Activated CD4-positive, alpha-beta T cell treated with anti-CD3 and anti-CD28 coated beads, Interleukin-2, amount 10 ng/mL, durations not matched to agents 24 days and 14 days (primary cell): ENCODE results near the gene HDGFL3. TPM values are rescaled to one million over a fixed set of nuclear protein-coding genes. Genes with fewer than 3 reads are reported as not detected.
"Not testable (repeated sequence)": the region's sequence is repeated elsewhere in the genome, so short reads cannot be mapped to it uniquely, and the experiment has no call there.

Experiments used
- DNase-seq: peaks from one replicate; pipeline ENCODE4 v3.0.0; 2022
- H3K27ac Mint-ChIP-seq: one replicate; pipeline ENCODE4 v1.8.0; 2022; ENCODE audit warnings: mild to moderate bottlenecking, mixed read lengths
- H3K27me3 Mint-ChIP-seq: one replicate; pipeline ENCODE4 v1.8.0; 2022; ENCODE audit warnings: mixed read lengths
- H3K36me3 Mint-ChIP-seq: one replicate; pipeline ENCODE4 v1.8.0; 2022; ENCODE audit warnings: low read depth, mild to moderate bottlenecking, mixed read lengths
- H3K4me1 Mint-ChIP-seq: one replicate; pipeline ENCODE4 v1.8.0; 2021; ENCODE audit warnings: mixed read lengths
- H3K4me3 Mint-ChIP-seq: one replicate; pipeline ENCODE4 v1.8.0; 2022; ENCODE audit warnings: mild to moderate bottlenecking, moderate library complexity, mixed read lengths
- H3K9me3 Mint-ChIP-seq: one replicate; pipeline ENCODE4 v1.8.0; 2021; ENCODE audit warnings: mixed read lengths
- intact Hi-C: fragments of 100-400 bp; cut with micrococcal nuclease; formaldehyde crosslinking; loops from one replicate; pipeline ENCODE4 v1.15.1; 2023
- total RNA-seq: library from RNA; stranded (reverse); gene quantifications from 2 replicates; pipeline ENCODE4 v1.2.3, GENCODE V29; 2022

HDGFL3 gene
- total RNA-seq, 1 donor from 2014 or later = 34.6 TPM

GRCh38 chr15:83098079-83098478 lies 109.5 kb downstream of the HDGFL3 start:
- Mint-ChIP-seq H3K27me3 (peaks cover 53% of the 10 kb centered on the region), H3K4me3 (no peak overlapping the region)
- no peak for DNase-seq

DNA sequence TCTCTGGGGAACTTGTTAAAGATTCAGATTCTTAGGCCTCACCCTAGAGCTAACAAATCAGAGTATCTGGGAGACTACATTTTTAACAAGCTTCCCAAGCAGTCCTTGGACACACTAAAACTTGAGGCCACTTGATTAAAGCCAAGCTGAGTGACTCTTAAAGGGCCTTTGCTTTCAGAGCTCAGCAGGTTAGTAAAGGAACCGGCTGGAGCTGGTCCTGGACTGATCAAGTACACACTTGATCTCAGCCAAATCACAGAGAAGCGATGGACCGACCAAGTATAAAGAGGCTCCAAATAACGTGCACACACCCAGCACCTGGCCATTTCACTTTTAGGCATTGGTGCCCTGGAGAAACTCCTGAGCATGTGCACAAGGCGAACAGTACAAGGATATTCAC lies 113.0 kb downstream of the HDGFL3 start:
- intact Hi-C loops = no loop called here
- peaks cover 20% of the 10 kb centered on the region for H3K9me3 Mint-ChIP-seq
- peaks cover 31% of the 10 kb centered on the region for H3K27me3 Mint-ChIP-seq
- H3K27ac Mint-ChIP-seq = no peak overlapping the region
- no peaks in the 10 kb centered on the region for H3K36me3 Mint-ChIP-seq
- peaks cover 6% of the 10 kb centered on the region for H3K4me1 Mint-ChIP-seq
- H3K4me3 Mint-ChIP-seq = no peak overlapping the region
- DNase-seq = no peak

More at GRCh38 chr15:83098079-83098478, 109.5 kb downstream of the HDGFL3 start:
- H3K36me3 Mint-ChIP-seq = no peaks in the 10 kb centered on the region
- no peaks in the 10 kb centered on the region for H3K4me1 Mint-ChIP-seq
- no peak overlapping the region for H3K27ac Mint-ChIP-seq
- H3K9me3 Mint-ChIP-seq = peaks cover 23% of the 10 kb centered on the region
- intact Hi-C loops = no loop called here

DNA sequence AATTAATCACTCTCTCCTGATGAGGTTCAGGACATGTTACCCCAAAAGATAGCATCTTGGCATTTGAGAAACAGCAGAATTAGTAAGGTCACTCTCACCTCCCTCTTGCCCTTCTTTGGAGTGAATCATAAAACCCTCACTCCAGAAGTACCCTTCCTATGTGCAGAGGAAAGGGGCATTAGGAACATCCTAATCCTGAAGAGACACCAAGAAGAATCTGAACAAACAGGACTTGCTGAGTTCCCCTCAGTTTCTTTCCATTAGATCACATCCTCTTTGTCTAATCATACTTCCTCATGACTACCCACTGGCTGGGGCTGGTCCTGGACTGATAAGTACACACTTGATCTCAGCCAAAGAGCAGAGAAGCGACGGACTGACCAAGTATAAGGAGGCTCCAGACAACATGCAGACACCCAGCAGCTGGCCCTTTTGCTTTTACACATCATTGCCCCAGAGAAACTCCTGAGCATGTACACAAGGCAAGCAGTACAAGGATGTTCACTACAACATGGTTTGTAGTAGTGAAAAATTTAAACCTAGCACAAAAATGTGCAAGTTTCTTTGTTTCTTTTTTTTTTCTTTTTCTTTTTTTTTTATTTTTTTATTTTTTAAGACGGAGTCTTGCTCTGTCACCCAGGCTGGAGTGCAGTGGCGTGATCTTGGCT lies 115.2 kb downstream of the HDGFL3 start:
- Mint-ChIP-seq H3K4me3 (peak overlapping the region; percentile 46), H3K36me3 (no peaks in the 10 kb centered on the region), H3K4me1 (peaks cover 8% of the 10 kb centered on the region), H3K27me3 (peaks cover 31% of the 10 kb centered on the region), H3K27ac (peak overlapping the region; percentile 38), H3K9me3 (peaks cover 10% of the 10 kb centered on the region)
- no peak for DNase-seq
- intact Hi-C loops = no loop called here

DNA sequence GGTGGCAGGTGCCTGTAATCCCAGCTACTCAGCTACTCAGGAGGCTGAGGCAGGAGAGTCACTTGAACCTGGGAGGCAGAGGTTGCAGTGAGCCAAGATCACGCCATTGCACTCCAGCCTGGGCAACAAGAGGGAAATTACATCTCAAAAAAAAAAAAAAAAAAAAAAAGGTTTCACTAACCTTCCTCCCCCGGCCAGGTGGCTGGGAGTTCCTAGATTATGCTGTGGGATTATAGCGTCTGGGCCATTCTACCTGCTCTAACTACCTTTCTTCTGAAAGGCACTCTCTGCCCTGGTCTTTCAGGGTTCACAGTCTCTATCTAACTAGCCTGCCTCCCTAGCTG lies 115.7 kb downstream of the HDGFL3 start:
- H3K9me3 Mint-ChIP-seq, intact Hi-C loops, H3K4me3 Mint-ChIP-seq, DNase-seq, H3K36me3 Mint-ChIP-seq, H3K4me1 Mint-ChIP-seq: not testable (repeated sequence)
- Mint-ChIP-seq H3K27me3 (peaks cover 27% of the 10 kb centered on the region), H3K27ac (peak overlapping the region; percentile 38)

DNA sequence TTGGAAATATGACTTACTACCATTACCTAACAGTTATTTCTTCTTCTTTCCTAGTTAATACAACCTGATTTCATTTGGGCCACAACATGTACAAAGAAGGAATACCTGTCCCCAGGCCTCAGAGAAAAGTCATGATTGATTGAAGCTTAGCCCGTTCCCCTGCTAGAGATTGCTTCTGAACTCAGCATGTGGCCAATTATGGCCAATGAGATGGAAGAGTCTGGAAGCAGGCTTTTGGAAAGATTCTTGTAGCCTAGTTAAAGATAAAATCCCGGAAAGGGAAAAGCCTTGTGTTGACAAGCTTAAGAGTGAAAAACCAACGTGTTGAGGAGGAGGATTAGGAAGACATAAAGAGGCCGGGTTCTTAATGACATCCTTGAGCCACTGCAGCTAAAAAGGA lies 117.2 kb downstream of the HDGFL3 start:
- H3K27ac Mint-ChIP-seq = no peak overlapping the region
- H3K9me3 Mint-ChIP-seq = no peaks in the 10 kb centered on the region
- no peaks in the 10 kb centered on the region for H3K36me3 Mint-ChIP-seq
- intact Hi-C loops = no loop called here
- H3K27me3 Mint-ChIP-seq = peaks cover 22% of the 10 kb centered on the region
- no peak for DNase-seq
- H3K4me3 Mint-ChIP-seq = no peak overlapping the region
- H3K4me1 Mint-ChIP-seq = peaks cover 8% of the 10 kb centered on the region

GRCh38 chr15:83088876-83089275 lies 118.7 kb downstream of the HDGFL3 start:
- intact Hi-C loops = no loop called here
- DNase-seq = no peak
- Mint-ChIP-seq H3K27me3 (peaks cover 28% of the 10 kb centered on the region), H3K36me3 (no peaks in the 10 kb centered on the region), H3K4me1 (peaks cover 8% of the 10 kb centered on the region), H3K27ac (no peak overlapping the region), H3K9me3 (peaks cover 3% of the 10 kb centered on the region), H3K4me3 (no peak overlapping the region)

DNA sequence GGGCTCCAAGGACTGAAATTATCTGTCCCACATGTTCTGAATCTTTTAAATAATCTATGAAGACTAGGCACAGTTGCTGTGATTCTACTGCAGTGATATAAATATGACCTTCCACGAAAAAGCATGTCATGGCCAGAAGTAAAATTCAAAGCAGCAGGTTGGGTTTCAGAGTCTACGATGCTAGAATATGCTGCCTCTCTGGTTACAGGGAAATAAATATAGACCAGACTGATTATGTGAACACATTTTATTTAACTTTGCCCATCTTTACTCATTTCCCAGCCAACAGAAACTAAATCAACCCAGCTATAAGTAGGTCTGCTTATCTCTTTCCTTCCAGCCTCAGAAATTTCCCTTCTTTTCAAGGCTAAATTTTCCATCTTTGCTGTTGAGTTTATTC lies 120.0 kb downstream of the HDGFL3 start:
- DNase-seq = no peak
- H3K4me3 Mint-ChIP-seq = no peak overlapping the region
- H3K4me1 Mint-ChIP-seq = peaks cover 8% of the 10 kb centered on the region
- peaks cover 31% of the 10 kb centered on the region for H3K27me3 Mint-ChIP-seq
- intact Hi-C loops = no loop called here
- H3K27ac Mint-ChIP-seq = no peak overlapping the region
- H3K9me3 Mint-ChIP-seq = peaks cover 3% of the 10 kb centered on the region
- no peaks in the 10 kb centered on the region for H3K36me3 Mint-ChIP-seq

DNA sequence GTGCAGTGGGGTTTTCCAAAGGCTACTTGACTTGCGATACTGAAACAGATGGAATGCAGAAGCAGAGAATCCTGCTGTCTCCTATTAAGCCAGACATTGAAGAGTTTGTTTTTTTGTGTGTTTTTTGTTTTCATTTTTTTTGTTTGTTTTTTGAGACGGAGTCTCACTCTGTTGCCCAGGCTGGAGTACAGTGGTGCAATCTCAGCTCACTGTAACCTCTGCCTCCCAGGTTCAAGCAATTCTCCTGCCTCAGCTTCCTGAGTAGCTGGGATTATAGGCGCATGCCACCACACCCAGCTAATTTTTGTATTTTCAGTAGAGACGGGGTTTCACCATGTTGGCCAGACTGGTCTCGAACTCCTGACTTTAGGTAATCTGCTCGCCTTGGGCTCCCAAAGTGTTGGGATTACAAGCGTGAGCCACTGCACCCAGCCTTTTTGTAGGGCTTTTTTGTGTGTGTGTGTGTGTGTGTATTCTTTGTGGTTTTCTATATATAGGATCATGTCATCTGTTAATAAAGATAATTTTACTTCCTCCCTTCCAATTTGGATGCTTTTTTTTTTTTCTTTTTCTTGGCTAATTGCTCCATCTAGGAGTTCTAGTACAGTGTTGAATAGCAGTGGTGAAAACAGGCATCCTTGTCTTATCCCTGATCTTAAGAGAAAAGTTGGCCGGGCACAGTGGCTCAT lies 121.6 kb downstream of the HDGFL3 start:
- H3K4me1 Mint-ChIP-seq, H3K4me3 Mint-ChIP-seq, intact Hi-C loops, H3K36me3 Mint-ChIP-seq, H3K27ac Mint-ChIP-seq, H3K9me3 Mint-ChIP-seq, DNase-seq: not testable (repeated sequence)
- peaks cover 37% of the 10 kb centered on the region for H3K27me3 Mint-ChIP-seq

DNA sequence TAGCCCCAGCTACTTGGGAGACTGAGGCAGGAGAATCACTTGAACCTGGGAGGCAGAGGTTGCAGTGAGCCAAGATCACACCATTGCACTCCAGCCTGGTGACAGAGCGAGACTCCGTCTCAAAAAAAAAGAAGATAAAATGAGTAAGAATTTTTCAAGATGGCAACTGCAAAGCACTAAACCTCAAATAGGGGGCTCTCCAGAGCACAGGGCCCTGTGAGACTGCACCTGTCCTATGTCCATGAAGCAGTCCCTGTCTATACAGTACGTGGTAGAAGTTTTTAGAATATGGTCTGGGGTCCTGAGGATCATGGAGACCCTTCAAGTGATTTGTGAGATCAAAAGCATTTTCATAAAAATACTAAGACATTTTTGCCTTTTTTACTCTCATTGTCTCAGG lies 122.2 kb downstream of the HDGFL3 start:
- H3K27ac Mint-ChIP-seq, H3K36me3 Mint-ChIP-seq, intact Hi-C loops, H3K4me3 Mint-ChIP-seq, DNase-seq, H3K9me3 Mint-ChIP-seq, H3K4me1 Mint-ChIP-seq: not testable (repeated sequence)
- H3K27me3 Mint-ChIP-seq = peaks cover 37% of the 10 kb centered on the region

DNA sequence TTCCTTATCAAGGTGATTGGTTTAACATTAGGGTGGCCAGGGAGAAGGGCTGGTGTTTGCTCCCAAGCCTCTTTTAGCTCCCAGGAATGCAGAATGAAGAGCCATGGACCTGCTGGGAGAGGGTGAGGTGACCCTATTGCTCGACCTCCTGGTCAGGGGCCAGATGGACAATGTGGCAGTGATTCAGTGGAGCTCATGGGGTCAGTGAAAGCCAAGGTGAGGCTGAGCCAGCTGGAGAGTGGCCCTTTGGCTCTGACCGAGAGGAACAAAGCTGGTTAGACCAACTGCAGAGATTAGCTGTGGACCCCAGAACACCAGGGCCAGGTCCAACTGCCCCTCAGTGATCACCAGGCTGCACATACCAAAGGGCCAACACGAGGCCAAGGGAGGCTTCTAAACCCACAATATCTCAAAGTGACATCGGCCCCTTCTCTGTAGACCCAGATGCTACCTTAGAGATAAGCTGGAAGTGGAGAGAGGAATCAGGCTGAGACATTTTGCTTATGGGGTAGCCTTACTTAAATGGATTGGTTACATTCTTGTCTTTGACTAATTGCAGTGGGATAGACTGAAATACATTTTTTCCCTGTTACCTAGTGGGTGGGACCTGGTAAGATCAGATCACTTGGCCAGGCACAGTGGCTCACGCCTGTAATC lies 124.8 kb downstream of the HDGFL3 start:
- H3K9me3 Mint-ChIP-seq = peaks cover 10% of the 10 kb centered on the region
- no peak overlapping the region for H3K4me3 Mint-ChIP-seq
- H3K36me3 Mint-ChIP-seq = no peaks in the 10 kb centered on the region
- intact Hi-C loops = no loop called here
- DNase-seq = no peak
- peaks cover 3% of the 10 kb centered on the region for H3K4me1 Mint-ChIP-seq
- H3K27me3 Mint-ChIP-seq = peaks cover 42% of the 10 kb centered on the region
- no peak overlapping the region for H3K27ac Mint-ChIP-seq

- Mint-ChIP-seq H3K4me1 (peaks cover 3% of the 10 kb centered on the region), H3K27ac (no peak overlapping the region), H3K36me3 (no peaks in the 10 kb centered on the region), H3K4me3 (no peak overlapping the region), H3K9me3 (peaks cover 10% of the 10 kb centered on the region), H3K27me3 (peaks cover 40% of the 10 kb centered on the region)
- DNase-seq = no peak
- intact Hi-C loops = no loop called here
Measured at GRCh38 chr15:83081256-83082014, 126.2 kb downstream of the HDGFL3 start.

GRCh38 chr15:83078712-83079111 lies 128.9 kb downstream of the HDGFL3 start:
- intact Hi-C loops = no loop called here
- Mint-ChIP-seq H3K27me3 (peaks cover 36% of the 10 kb centered on the region), H3K4me3 (no peak overlapping the region), H3K36me3 (peaks cover 2% of the 10 kb centered on the region), H3K27ac (no peak overlapping the region), H3K9me3 (peaks cover 16% of the 10 kb centered on the region), H3K4me1 (peaks cover 3% of the 10 kb centered on the region)
- DNase-seq = no peak
